AG04450 (cell line): Measurements from ENCODE around the gene HRH2. TPM values are rescaled to one million over a fixed set of nuclear protein-coding genes. Genes with fewer than 3 reads are reported as not detected.

Experiments
- CTCF ChIA-PET: fragments of 300-600, 350-600 bp; formaldehyde crosslinking; extraction: SDS; loops from one replicate; lab custom pipeline; 2022; ENCODE audit warnings: antibody characterized with exemption, inconsistent platforms; lab: Charles Lee
- POLR2A ChIA-PET: fragments of 350-600 bp; formaldehyde crosslinking; extraction: SDS; loops from one replicate; lab custom pipeline; 2021; ENCODE audit warnings: antibody characterized with exemption, inconsistent platforms; lab: Yijun Ruan, JAX
- DNase-seq: peaks from one replicate; pipeline ENCODE4 v3.0.0-alpha.2; 2011; ENCODE audit warnings: low read depth, low spot score
- H3K27ac ChIP-seq: one replicate; pipeline ENCODE4 v1.5.1; 2012; ENCODE audit warnings: low read depth, low read length, control low read depth
- H3K27me3 ChIP-seq: one replicate; pipeline ENCODE4 v1.6.0; 2012; ENCODE audit warnings: low read length; ENCODE audit not compliant: control insufficient read depth, insufficient read depth
- H3K4me3 ChIP-seq: 2 replicates; pipeline ENCODE4 v1.5.1; 2011; ENCODE audit warnings: mild to moderate bottlenecking, low read depth, low read length, control low read depth
- H3K9me3 ChIP-seq: 2 replicates; pipeline ENCODE4 v1.5.1; 2012; ENCODE audit warnings: low read length; ENCODE audit not compliant: control insufficient read depth, insufficient read depth
- polyA plus RNA-seq: library from polyadenylated mRNA; depleted of rRNA; stranded (reverse); fragments of >200 nt; gene quantifications from 2 replicates; pipeline ENCODE4 v1.2.3, GENCODE V29; 2011
- TF ChIP-seq, protein P1 (sequence below): IDR thresholded peaks from 2 replicates; pipeline ENCODE4 v1.5.1; 2011; ENCODE audit warnings: low read depth, low read length, control low read depth, inconsistent platforms

HRH2 gene
- polyA plus RNA-seq, 1 experiment = not detected

- no peak for DNase-seq
- Histone ChIP-seq H3K4me3 (no peak overlapping the region), H3K27me3 (peaks cover 4% of the 10 kb centered on the region), H3K27ac (no peak overlapping the region), H3K9me3 (peaks cover 5% of the 10 kb centered on the region)
- ChIA-PET CTCF (no interaction called here), POLR2A (interaction anchor here (0.6 kb wide), 1 partner anchor 79 kb away, joined by 4 read pairs; no protein-coding TSS in a partner anchor)
- TF ChIP-seq, protein P1, sequence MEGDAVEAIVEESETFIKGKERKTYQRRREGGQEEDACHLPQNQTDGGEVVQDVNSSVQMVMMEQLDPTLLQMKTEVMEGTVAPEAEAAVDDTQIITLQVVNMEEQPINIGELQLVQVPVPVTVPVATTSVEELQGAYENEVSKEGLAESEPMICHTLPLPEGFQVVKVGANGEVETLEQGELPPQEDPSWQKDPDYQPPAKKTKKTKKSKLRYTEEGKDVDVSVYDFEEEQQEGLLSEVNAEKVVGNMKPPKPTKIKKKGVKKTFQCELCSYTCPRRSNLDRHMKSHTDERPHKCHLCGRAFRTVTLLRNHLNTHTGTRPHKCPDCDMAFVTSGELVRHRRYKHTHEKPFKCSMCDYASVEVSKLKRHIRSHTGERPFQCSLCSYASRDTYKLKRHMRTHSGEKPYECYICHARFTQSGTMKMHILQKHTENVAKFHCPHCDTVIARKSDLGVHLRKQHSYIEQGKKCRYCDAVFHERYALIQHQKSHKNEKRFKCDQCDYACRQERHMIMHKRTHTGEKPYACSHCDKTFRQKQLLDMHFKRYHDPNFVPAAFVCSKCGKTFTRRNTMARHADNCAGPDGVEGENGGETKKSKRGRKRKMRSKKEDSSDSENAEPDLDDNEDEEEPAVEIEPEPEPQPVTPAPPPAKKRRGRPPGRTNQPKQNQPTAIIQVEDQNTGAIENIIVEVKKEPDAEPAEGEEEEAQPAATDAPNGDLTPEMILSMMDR = no peak
These were observed 4.9 kb upstream of the HRH2 start for GRCh38 chr5:175652741-175653663.

GRCh38 chr5:175653763-175654162 lies 4.1 kb upstream of the HRH2 start:
- DNase-seq = no peak
- no peak overlapping the region for H3K27ac ChIP-seq
- TF ChIP-seq, protein P1 = no peak
- peaks cover 12% of the 10 kb centered on the region for H3K9me3 ChIP-seq
- ChIA-PET CTCF (no interaction called here), POLR2A (no interaction called here)
- H3K4me3 ChIP-seq = no peak overlapping the region
- H3K27me3 ChIP-seq = peaks cover 10% of the 10 kb centered on the region

DNA sequence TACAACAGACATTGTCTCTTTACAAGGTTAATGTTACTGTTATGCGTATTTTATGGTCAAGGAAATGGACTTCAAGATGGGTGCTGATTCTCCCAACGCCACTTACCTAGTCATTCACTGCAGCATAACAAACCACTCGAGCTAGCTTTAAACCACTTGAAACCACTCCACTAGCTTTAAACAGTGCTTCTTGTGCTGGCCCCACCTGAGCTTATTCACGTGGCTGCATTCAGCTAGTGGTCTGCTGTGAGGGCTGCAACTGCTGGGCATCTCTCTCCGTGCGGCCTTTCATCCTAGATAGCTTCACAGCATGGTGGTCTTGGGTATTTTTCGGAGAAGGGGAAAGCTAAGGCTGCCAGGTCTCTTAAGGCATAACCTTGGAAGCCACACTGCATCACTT lies 3.5 kb upstream of the HRH2 start:
- no peak overlapping the region for H3K4me3 ChIP-seq
- POLR2A ChIA-PET = no interaction called here
- TF ChIP-seq, protein P1 = no peak
- H3K27ac ChIP-seq = no peak overlapping the region
- peaks cover 13% of the 10 kb centered on the region for H3K9me3 ChIP-seq
- peaks cover 13% of the 10 kb centered on the region for H3K27me3 ChIP-seq
- CTCF ChIA-PET = no interaction called here
- DNase-seq = no peak

DNA sequence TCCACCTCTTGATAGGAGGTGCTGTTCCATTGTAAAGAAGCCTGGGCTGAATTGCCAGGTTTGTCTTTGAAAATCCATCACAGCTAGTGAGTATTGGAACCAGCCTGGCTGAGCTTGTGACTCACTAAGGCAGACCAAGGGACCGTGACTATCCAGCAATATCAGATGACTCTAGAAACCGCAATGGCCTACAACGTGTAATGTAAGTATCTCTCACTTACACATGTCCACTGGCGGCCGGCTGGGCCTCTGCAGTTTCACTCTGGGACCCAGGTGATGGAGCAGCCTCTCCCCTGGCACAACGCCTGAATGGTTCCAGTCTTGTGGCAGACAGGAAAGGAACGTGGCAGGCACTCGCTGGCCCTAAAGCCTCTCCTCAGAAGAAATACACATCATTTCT lies 3.1 kb upstream of the HRH2 start:
- DNase-seq = no peak
- TF ChIP-seq, protein P1 = no peak
- peaks cover 10% of the 10 kb centered on the region for H3K9me3 ChIP-seq
- CTCF ChIA-PET = no interaction called here
- no peak overlapping the region for H3K27ac ChIP-seq
- peaks cover 13% of the 10 kb centered on the region for H3K27me3 ChIP-seq
- no peak overlapping the region for H3K4me3 ChIP-seq
- POLR2A ChIA-PET = no interaction called here

DNA sequence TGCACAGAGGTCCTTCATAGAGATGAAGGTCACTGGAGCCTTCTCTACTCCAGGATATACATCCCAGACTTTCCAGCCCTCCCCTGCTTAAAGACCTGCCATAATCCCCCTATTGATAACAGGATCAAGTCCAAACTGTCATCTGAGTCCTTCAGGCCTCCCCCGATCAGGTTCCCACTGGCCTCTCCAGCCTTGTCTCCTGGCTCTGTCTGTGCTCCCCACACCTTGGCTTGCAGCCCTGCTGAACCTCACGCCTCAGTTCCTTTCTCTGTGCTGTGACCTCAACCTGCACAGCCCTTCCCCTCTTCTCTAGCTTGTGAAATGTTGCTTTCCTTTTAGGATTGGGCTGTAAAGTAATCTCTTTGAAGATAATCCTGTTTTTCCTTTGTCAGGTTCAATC lies 2.5 kb upstream of the HRH2 start:
- ChIA-PET POLR2A (no interaction called here), CTCF (no interaction called here)
- no peak overlapping the region for H3K4me3 ChIP-seq
- peaks cover 8% of the 10 kb centered on the region; the same call in 1 of the 2 replicates for H3K9me3 ChIP-seq
- TF ChIP-seq, protein P1 = no peak
- H3K27ac ChIP-seq = no peak overlapping the region
- no peak for DNase-seq
- peaks cover 13% of the 10 kb centered on the region for H3K27me3 ChIP-seq
